Posterior vena cava (tissue), 2 donors: ENCODE results near the gene OR2T35. TPM values are rescaled to one million over a fixed set of nuclear protein-coding genes. Genes with fewer than 3 reads are reported as not detected.
"Not testable (repeated sequence)": the region's sequence is repeated elsewhere in the genome, so short reads cannot be mapped to it uniquely, and the experiment has no call there.

Experiments used
- DNase-seq: peaks from one replicate; pipeline ENCODE4 v3.0.0-alpha.2; 2020; ENCODE audit warnings: low spot score
- intact Hi-C, 2 donors: fragments of 100-400 bp; cut with DNase I; formaldehyde crosslinking; loops; one replicate each; pipeline versions ENCODE4 v1.14.1 to v1.14.2; 2022 to 2023
- long read RNA-seq, 2 donors: library from polyadenylated mRNA; unstranded; transcript quantifications; one replicate each; pipeline ENCODE4 v2.0.0, GENCODE V29; 2020 to 2021
- total RNA-seq, 2 donors: library from RNA; stranded (reverse); fragmentation: NEBNext Ultra II Directional; extraction: Animal tissue kit (Norgen Biotek cat#: 25700); gene quantifications; one replicate each; pipeline ENCODE4 v1.2.1, GENCODE V29; 2021
- donor health status: DM: yes; HTN: yes; CAD: no.
- donor health status: DM: yes; HTN: yes; CAD: no.

The OR2T35 gene, protein sequence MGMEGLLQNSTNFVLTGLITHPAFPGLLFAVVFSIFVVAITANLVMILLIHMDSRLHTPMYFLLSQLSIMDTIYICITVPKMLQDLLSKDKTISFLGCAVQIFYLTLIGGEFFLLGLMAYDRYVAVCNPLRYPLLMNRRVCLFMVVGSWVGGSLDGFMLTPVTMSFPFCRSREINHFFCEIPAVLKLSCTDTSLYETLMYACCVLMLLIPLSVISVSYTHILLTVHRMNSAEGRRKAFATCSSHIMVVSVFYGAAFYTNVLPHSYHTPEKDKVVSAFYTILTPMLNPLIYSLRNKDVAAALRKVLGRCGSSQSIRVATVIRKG
- total RNA-seq: not detected
- long read RNA-seq, donor 1: 0 reads
- long read RNA-seq, donor 2: 0 reads

- DNase-seq, intact Hi-C loops: not testable (repeated sequence)
Measured at GRCh38 chr1:248645178-248645577, at the start of gene OR2T35. Gene OR2T35, minus strand, starts transcription at chr1:248645278. Its CDS starts 6,020 bp downstream, at chr1:248639258.

GRCh38 chr1:248691567-248692155 lies 46.6 kb upstream of the OR2T35 start:
- DNase-seq: no peak
- intact Hi-C loops: no loop called here

- no peak for DNase-seq
- intact Hi-C loops: no loop called here
Measured at GRCh38 chr1:248688527-248689298, 43.6 kb upstream of the OR2T35 start.

GRCh38 chr1:248686815-248687214 lies 41.7 kb upstream of the OR2T35 start:
- intact Hi-C loops: no loop called here
- DNase-seq: no peak

- no peak for DNase-seq
- intact Hi-C loops: no loop called here
Measured at GRCh38 chr1:248681651-248682050, 36.6 kb upstream of the OR2T35 start.

GRCh38 chr1:248670003-248670402 lies 24.9 kb upstream of the OR2T35 start:
- intact Hi-C loops: no loop called here
- no peak for DNase-seq

DNA sequence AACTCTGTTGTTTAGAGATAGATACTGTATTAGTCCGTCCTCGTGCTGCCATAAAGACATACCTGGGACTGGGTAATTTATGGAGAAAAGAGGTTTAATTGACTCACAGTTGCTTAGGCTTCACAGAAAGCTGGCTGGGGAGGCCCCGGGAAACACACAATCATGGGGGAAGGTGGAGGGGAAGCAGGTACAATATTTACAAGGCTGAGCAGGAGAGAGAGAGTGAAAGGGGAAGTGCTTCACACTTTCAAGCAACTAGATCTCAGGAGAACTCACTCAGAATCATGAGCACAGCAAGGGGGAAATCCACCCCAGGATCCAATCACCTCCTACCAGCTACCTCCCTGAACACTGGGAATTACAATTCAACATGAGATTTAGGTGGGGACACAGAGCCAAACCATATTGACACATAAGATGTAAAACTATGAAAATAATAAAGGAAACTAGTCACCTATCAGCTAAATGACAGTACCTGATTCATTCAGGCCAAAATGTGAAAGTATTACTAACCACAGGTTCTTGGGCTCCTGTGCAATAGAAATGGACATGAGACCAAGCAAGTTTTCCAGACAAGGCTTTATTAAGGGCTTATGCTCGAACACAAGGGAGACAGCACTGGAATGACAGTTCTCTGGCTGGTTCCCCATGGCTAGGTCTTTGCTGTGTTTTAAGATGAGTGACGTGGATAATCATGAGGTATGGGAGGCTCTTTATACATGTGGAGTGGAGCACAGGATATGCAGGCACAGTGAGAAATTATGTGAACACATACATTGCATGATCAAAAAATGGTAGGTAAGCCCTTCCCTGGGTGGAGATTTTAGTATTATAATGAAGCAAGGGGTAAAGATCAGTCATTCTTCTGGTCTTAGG lies 18.6 kb upstream of the OR2T35 start:
- DNase-seq, intact Hi-C loops: not testable (repeated sequence)

GRCh38 chr1:248656797-248657196 lies 11.7 kb upstream of the OR2T35 start:
- intact Hi-C loops, DNase-seq: not testable (repeated sequence)

DNA sequence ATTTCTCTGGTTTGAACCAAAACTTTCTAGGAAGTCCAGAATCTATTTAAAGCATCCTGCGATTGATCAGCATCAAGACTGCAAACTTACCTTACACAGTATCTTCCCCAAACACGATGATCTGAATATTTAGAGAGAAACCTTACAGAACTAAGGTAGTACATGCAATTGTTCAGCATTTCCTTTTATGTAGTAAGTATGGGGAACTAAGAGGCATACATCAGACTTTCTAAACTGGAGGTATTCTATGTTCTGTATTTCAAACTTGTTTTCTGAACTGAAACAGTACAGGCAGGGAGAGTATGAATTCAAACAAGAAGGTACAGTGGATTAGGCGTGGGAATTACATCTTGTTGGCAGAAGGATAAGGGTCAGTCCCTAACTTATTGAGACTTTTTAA lies 10.3 kb upstream of the OR2T35 start, which contains the start of gene OR2T27:
OR2T27 (minus strand) TSS at position 175 of the 400 bp plus-strand sequence. CDS start 4,644 bp downstream, outside the sequence.
- DNase-seq, intact Hi-C loops: not testable (repeated sequence)

- intact Hi-C loops, DNase-seq: not testable (repeated sequence)
Measured at GRCh38 chr1:248648770-248649536, 3.9 kb upstream of the OR2T35 start.

DNA sequence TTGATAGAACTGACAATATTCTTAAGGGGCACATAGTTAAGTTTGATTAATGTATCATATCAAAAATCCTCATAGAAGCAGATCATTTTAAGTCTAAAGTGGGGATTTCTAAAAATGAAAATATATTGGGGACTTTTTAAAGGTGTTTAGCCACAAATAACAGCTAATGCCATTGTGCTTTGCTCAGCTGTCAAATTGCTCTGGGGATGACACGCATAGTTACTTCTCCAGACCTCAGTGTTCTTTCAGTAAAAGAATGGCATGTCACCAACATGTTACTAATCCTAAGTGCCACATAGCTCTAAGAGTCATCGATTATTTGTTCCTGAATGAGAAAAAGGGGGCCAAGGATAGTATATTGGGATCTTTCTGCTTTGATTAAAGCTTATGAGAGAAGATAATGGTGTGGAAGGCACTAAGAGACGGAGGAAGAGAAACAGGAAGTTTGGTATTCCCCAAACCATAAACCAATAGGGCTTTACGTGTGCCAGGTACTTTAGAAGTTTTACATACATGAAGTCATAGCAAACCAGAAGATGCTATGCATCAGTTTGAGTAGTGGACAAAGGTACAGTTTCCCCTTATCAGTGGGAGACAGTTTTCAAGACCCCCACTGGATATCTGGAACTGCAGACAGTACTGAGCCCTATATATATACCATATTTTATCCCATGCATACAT lies 2.0 kb downstream of the OR2T35 start:
- DNase-seq, intact Hi-C loops: not testable (repeated sequence)

GRCh38 chr1:248641583-248641982 lies 3.5 kb downstream of the OR2T35 start:
- intact Hi-C loops, DNase-seq: not testable (repeated sequence)

GRCh38 chr1:248640906-248641305 lies 4.2 kb downstream of the OR2T35 start:
- intact Hi-C loops, DNase-seq: not testable (repeated sequence)

DNA sequence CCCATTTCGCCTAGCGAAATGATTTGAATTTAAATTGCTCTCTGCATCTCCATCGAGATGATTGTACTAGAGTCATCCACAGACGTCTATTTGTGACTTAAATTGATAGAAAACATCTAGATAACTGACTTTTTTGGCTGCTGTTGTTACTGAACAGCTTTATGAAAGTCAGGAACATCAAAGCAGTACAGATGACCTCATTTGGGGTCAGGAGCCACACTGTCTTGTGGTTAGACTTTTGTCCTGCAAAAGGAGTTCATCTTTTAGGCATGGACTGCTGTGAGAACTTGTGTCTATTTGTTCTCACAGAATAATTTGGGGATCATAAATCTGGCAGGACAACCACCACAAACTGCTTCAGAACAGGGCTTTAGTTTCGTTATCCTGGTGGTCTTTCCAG lies 5.4 kb downstream of the OR2T35 start:
- intact Hi-C loops, DNase-seq: not testable (repeated sequence)

DNA sequence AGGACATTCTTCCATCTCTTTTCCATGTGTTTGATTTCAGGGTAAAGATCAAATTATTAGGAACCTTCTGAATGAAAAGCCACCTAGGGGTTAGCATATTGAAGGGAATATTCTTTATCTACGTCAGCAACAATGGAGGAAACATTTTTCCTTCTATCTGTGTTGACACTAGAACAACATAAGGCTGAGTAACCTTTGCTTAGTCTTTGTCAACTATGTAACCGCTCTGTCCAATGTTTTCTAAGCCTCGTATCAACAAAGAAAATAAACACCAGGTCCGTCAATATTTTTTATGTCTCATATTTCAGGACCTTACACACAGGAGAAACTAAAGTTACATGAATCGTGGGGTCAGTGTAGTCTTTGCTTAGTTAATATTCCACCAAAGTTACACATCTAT lies 8.5 kb downstream of the OR2T35 start:
- intact Hi-C loops: not testable (repeated sequence)

DNA sequence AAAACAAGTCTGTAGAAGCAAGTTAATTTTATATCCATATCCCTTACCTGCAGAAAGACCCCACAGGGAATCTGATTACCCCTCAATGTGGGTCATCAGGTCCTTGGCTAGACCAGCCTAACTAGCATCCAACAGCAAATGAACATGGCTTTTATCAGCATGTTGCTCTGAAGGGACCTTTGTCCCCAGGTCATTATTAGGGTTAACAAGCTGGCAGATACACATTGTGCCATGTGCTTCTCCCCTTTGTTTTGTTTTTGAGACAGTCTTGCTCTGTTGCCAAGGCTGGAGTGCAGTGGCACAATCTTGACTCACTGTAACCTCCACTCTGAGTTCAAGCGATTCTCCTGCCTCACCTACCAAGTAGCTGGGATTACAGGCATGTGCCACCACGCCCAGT lies 10.1 kb downstream of the OR2T35 start, which contains the start of gene OR2T11:
OR2T11 (minus strand) TSS at position 101 of the 400 bp plus-strand sequence. CDS start 7,963 bp downstream, outside the sequence.
- DNase-seq, intact Hi-C loops: not testable (repeated sequence)

More for the DNA sequence above, 8.5 kb downstream of the OR2T35 start:
- DNase-seq: not testable (repeated sequence)

DNA sequence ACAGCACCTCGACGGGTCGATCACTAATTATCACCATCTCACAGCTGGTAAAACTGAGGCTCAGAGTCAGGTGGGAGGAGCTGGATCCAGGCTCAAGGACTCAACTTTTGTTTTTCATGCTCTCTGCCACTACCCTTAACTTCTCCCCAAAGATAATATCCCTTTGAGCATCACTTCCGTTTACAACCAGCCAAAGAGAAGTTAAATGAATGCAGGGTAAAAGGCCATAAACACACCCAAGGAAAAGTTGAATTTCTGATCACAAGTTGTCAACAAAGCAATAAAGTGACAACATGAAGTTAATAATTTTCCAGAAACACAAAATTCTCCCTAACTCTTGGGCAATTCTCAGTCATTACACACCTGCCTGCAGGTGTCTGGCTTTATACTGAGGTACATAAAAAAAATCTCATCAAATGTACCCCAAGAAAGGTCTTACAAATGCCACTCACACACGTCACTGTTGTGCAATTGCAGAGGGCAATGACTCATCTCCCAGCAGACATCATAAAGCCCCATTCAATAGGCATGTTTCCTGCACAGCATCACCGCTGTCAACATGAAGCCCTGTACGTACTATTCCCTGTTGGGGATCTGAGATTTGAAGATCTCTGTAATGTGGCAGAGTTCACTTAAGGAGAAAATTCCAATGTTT lies 13.6 kb downstream of the OR2T35 start:
- intact Hi-C loops: no loop called here
- DNase-seq: no peak
